Activated naive CD8-positive, alpha-beta T cell treated with anti-CD3 and anti-CD28 coated beads, Interleukin-2, amount 10 ng/mL, durations not matched to agents 7 days and 5 days (primary cell): ENCODE data around the gene KRTAP1-1. TPM values are rescaled to one million over a fixed set of nuclear protein-coding genes. Genes with fewer than 3 reads are reported as not detected.
"Not testable (repeated sequence)": the region's sequence is repeated elsewhere in the genome, so short reads cannot be mapped to it uniquely, and the experiment has no call there.

Experiments used
- ATAC-seq: fragments of 150-1000 bp; cut with Tn5 transposase; one replicate; pipeline ENCODE4 v1.10.0; 2021; ENCODE audit warnings: low read depth, moderate library complexity
- POLR2A ChIA-PET: fragments of 350-600 bp; sonication (Branson Sonifier 250); formaldehyde crosslinking; loops from one replicate; lab custom pipeline; 2021; ENCODE audit warnings: antibody characterized with exemption; lab: Charles Lee
- DNase-seq: peaks from one replicate; pipeline ENCODE4 v3.0.0; 2021
- H3K27ac Mint-ChIP-seq: one replicate; pipeline ENCODE4 v1.8.0; 2022; ENCODE audit warnings: mild to moderate bottlenecking, mixed read lengths
- H3K27me3 Mint-ChIP-seq: one replicate; pipeline ENCODE4 v1.8.0; 2022; ENCODE audit warnings: mild to moderate bottlenecking, moderate library complexity, mixed read lengths
- H3K36me3 Mint-ChIP-seq: one replicate; pipeline ENCODE4 v1.8.0; 2021; ENCODE audit warnings: mild to moderate bottlenecking, mixed read lengths
- H3K4me1 Mint-ChIP-seq: one replicate; pipeline ENCODE4 v1.8.0; 2021; ENCODE audit warnings: mixed read lengths
- H3K4me3 Mint-ChIP-seq: one replicate; pipeline ENCODE4 v1.8.0; 2022; ENCODE audit warnings: mild to moderate bottlenecking, moderate library complexity, mixed read lengths
- H3K9me3 Mint-ChIP-seq: one replicate; pipeline ENCODE4 v1.8.0; 2021; ENCODE audit warnings: mixed read lengths
- total RNA-seq, 2 experiments: library from RNA; stranded (reverse); gene quantifications; one replicate each; pipeline ENCODE4 v1.2.3, GENCODE V29; 2021

KRTAP1-1 gene
- total RNA-seq: not detected

- ATAC-seq, H3K4me3 Mint-ChIP-seq, H3K4me1 Mint-ChIP-seq, H3K27ac Mint-ChIP-seq, H3K9me3 Mint-ChIP-seq, H3K36me3 Mint-ChIP-seq, DNase-seq, POLR2A ChIA-PET: not testable (repeated sequence)
- H3K27me3 Mint-ChIP-seq: peaks cover 12% of the 10 kb centered on the region
Observed at GRCh38 chr17:41040783-41041571, at the start of gene KRTAP1-1. Gene KRTAP1-1, minus strand, starts transcription at chr17:41041450. Its CDS starts 53 bp downstream, at chr17:41041397.

- H3K27me3 Mint-ChIP-seq, DNase-seq, POLR2A ChIA-PET, H3K9me3 Mint-ChIP-seq, ATAC-seq, H3K4me3 Mint-ChIP-seq, H3K36me3 Mint-ChIP-seq, H3K4me1 Mint-ChIP-seq, H3K27ac Mint-ChIP-seq: not testable (repeated sequence)
Observed at GRCh38 chr17:41088760-41089352, 47.6 kb upstream of the KRTAP1-1 start.

- DNase-seq, H3K4me1 Mint-ChIP-seq, H3K9me3 Mint-ChIP-seq, ATAC-seq, H3K27me3 Mint-ChIP-seq, POLR2A ChIA-PET, H3K36me3 Mint-ChIP-seq, H3K4me3 Mint-ChIP-seq, H3K27ac Mint-ChIP-seq: not testable (repeated sequence)
Observed at GRCh38 chr17:41084100-41084856, 43.0 kb upstream of the KRTAP1-1 start, which contains the start of gene KRTAP4-7. Gene KRTAP4-7, plus strand, starts transcription at chr17:41084150. Its CDS starts 57 bp downstream, at chr17:41084207.

- H3K4me3 Mint-ChIP-seq, H3K4me1 Mint-ChIP-seq, H3K27ac Mint-ChIP-seq, POLR2A ChIA-PET, H3K9me3 Mint-ChIP-seq, H3K36me3 Mint-ChIP-seq, H3K27me3 Mint-ChIP-seq, DNase-seq, ATAC-seq: not testable (repeated sequence)
Observed at GRCh38 chr17:41083427-41083826, 42.2 kb upstream of the KRTAP1-1 start.

GRCh38 chr17:41082626-41083025, 41.4 kb upstream of the KRTAP1-1 start:
- POLR2A ChIA-PET: no interaction called here
- Mint-ChIP-seq H3K4me1 (no peaks in the 10 kb centered on the region), H3K36me3 (no peaks in the 10 kb centered on the region), H3K4me3 (no peak overlapping the region), H3K9me3 (peaks cover 3% of the 10 kb centered on the region), H3K27me3 (no peaks in the 10 kb centered on the region), H3K27ac (no peak overlapping the region)
- DNase-seq (no peak), ATAC-seq (no peak)

GRCh38 chr17:41076788-41077187, 35.5 kb upstream of the KRTAP1-1 start:
- ATAC-seq: no peak
- Mint-ChIP-seq H3K36me3 (no peaks in the 10 kb centered on the region), H3K9me3 (no peaks in the 10 kb centered on the region), H3K4me1 (no peaks in the 10 kb centered on the region), H3K27me3 (peaks cover 16% of the 10 kb centered on the region), H3K27ac (no peak overlapping the region), H3K4me3 (no peak overlapping the region)
- DNase-seq: no peak
- POLR2A ChIA-PET: no interaction called here

- DNase-seq: no peak
- peaks cover 2% of the 10 kb centered on the region for H3K4me1 Mint-ChIP-seq
- POLR2A ChIA-PET: no interaction called here
- peaks cover 16% of the 10 kb centered on the region for H3K27me3 Mint-ChIP-seq
- no peak for ATAC-seq
- no peak overlapping the region for H3K27ac Mint-ChIP-seq
- no peaks in the 10 kb centered on the region for H3K36me3 Mint-ChIP-seq
- no peaks in the 10 kb centered on the region for H3K9me3 Mint-ChIP-seq
- no peak overlapping the region for H3K4me3 Mint-ChIP-seq
Observed at GRCh38 chr17:41073676-41074075, 32.4 kb upstream of the KRTAP1-1 start.

GRCh38 chr17:41071606-41072360, 30.5 kb upstream of the KRTAP1-1 start:
- peaks cover 15% of the 10 kb centered on the region for H3K27me3 Mint-ChIP-seq
- H3K36me3 Mint-ChIP-seq: no peaks in the 10 kb centered on the region
- no peak overlapping the region for H3K27ac Mint-ChIP-seq
- POLR2A ChIA-PET: no interaction called here
- no peaks in the 10 kb centered on the region for H3K9me3 Mint-ChIP-seq
- no peak for DNase-seq
- H3K4me1 Mint-ChIP-seq: peaks cover 2% of the 10 kb centered on the region
- ATAC-seq: no peak
- H3K4me3 Mint-ChIP-seq: no peak overlapping the region

- POLR2A ChIA-PET: no interaction called here
- ATAC-seq: no peak
- Mint-ChIP-seq H3K4me3 (no peak overlapping the region), H3K9me3 (no peaks in the 10 kb centered on the region), H3K27me3 (no peaks in the 10 kb centered on the region), H3K4me1 (peaks cover 5% of the 10 kb centered on the region), H3K27ac (no peak overlapping the region), H3K36me3 (no peaks in the 10 kb centered on the region)
- DNase-seq: no peak
Observed at GRCh38 chr17:41069031-41069430, 27.8 kb upstream of the KRTAP1-1 start.

GRCh38 chr17:41067281-41067680, 26.0 kb upstream of the KRTAP1-1 start:
- Mint-ChIP-seq H3K4me1 (peaks cover 5% of the 10 kb centered on the region), H3K4me3 (no peak overlapping the region)
- POLR2A ChIA-PET: no interaction called here

GRCh38 chr17:41065829-41066624, 24.8 kb upstream of the KRTAP1-1 start, which contains the start of gene KRTAP2-4:
Gene KRTAP2-4, minus strand, starts transcription at chr17:41065879. Its CDS starts 34 bp downstream, at chr17:41065845.
- ATAC-seq: no peak
- no peaks in the 10 kb centered on the region for H3K36me3 Mint-ChIP-seq

More at GRCh38 chr17:41067281-41067680, 26.0 kb upstream of the KRTAP1-1 start:
- no peaks in the 10 kb centered on the region for H3K27me3 Mint-ChIP-seq
- ATAC-seq: no peak
- no peaks in the 10 kb centered on the region for H3K9me3 Mint-ChIP-seq
- DNase-seq: no peak
- no peak overlapping the region for H3K27ac Mint-ChIP-seq
- H3K36me3 Mint-ChIP-seq: no peaks in the 10 kb centered on the region

GRCh38 chr17:41065016-41065689, 23.9 kb upstream of the KRTAP1-1 start:
- H3K27ac Mint-ChIP-seq, ATAC-seq, POLR2A ChIA-PET, H3K36me3 Mint-ChIP-seq, DNase-seq, H3K4me1 Mint-ChIP-seq, H3K9me3 Mint-ChIP-seq, H3K4me3 Mint-ChIP-seq: not testable (repeated sequence)
- H3K27me3 Mint-ChIP-seq: peaks cover 12% of the 10 kb centered on the region

More at GRCh38 chr17:41065829-41066624, 24.8 kb upstream of the KRTAP1-1 start, which contains the start of gene KRTAP2-4:
- Mint-ChIP-seq H3K27ac (no peak within 1 kb of the TSS), H3K9me3 (no peaks in the 10 kb centered on the region), H3K4me1 (peaks cover 5% of the 10 kb centered on the region), H3K27me3 (peaks cover 4% of the 10 kb centered on the region), H3K4me3 (no peak within 1 kb of the TSS)
- DNase-seq: no peak
- POLR2A ChIA-PET: no interaction called here
